Bladder microvascular endothelial cell (primary cell): ENCODE results near the gene SLC17A3. TPM values are rescaled to one million over a fixed set of nuclear protein-coding genes. Genes with fewer than 3 reads are reported as not detected.

ENCODE experiments used
- total RNA-seq: library from RNA; depleted of rRNA; stranded (reverse); fragments of >200 nt; gene quantifications from 2 replicates; pipeline ENCODE4 v1.2.3, GENCODE V29; 2014

The SLC17A3 gene
- not detected in 2 replicates for total RNA-seq

GRCh38 chr6:25874118-25874517 is at the start of gene SLC17A3:
Gene SLC17A3, minus strand, starts transcription at chr6:25874243. Its CDS starts 5,856 bp downstream, at chr6:25868387.

GRCh38 chr6:25831532-25832306 is 42.3 kb downstream of the SLC17A3 start, which contains the start of gene SLC17A1:
Gene SLC17A1, minus strand, starts transcription at chr6:25832052. Its CDS starts 1,495 bp downstream, at chr6:25830557.

Other genes starting within 250 kb of the SLC17A3 start
- gene SCGN, start 222.0 kb downstream of the SLC17A3 start, total RNA-seq = not detected in 2 replicates
- not detected in 2 replicates for gene SLC17A4, start 119.5 kb downstream of the SLC17A3 start, total RNA-seq
- not detected in 2 replicates for gene SLC17A1, start 42.2 kb downstream of the SLC17A3 start, total RNA-seq
- gene SLC17A2, start 56.4 kb upstream of the SLC17A3 start, total RNA-seq = not detected in 2 replicates
- gene TRIM38, start 88.6 kb upstream of the SLC17A3 start, total RNA-seq = 6.8 and 8.2 TPM in 2 replicates
- gene HFE, start 213.2 kb upstream of the SLC17A3 start, total RNA-seq = 2.6 and 3.6 TPM in 2 replicates